Adrenal gland (tissue), 5 donors: ENCODE measurements around the gene RAI14.

Experiments used
- POLR2A ChIP-seq, 2 donors: fragments of 450-650 bp; IDR thresholded peaks; one replicate each; pipeline ENCODE4 v1.6.1; 2017; ENCODE audit warnings: antibody characterized with exemption in 2 of 2, mild to moderate bottlenecking in 2 of 2, moderate library complexity in 1 of 2
- TF ChIP-seq, protein P1 (sequence below), 6 experiments: fragments of 450-650 bp in 4 of 6; fragments of 200-600 bp in 2 of 6; sonication (generic) in 1 of 6; IDR thresholded peaks; 1 replicate in 5 of 6; 2 replicates in 1 of 6; pipeline versions ENCODE4 v1.5.1 to v1.8.0; 2016 to 2021; ENCODE audit warnings: antibody characterized with exemption in 6 of 6, mild to moderate bottlenecking in 2 of 6, moderate library complexity in 1 of 6
- donor health status: DM: no; HTN: no; CAD: no.

DNA sequence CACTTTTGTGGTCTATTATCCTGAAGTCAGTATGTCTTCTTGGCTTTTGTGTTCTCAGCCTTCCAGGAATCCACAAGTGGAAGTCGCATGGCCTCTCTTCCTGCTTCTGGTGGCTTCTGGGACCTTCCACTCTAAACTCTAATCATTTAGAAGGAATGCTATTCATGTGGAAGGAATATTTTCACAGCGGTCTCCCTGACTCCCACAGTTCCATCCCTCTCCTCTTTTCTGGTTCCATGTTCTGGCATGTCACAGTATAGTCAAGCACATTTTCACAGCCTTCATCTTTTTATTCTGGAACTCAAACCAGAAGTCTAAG, 7.3 kb upstream of the RAI14 start:
- TF ChIP-seq POLR2A (IDR thresholded peaks at IDR 0.05): no peak
- TF ChIP-seq, protein P1, sequence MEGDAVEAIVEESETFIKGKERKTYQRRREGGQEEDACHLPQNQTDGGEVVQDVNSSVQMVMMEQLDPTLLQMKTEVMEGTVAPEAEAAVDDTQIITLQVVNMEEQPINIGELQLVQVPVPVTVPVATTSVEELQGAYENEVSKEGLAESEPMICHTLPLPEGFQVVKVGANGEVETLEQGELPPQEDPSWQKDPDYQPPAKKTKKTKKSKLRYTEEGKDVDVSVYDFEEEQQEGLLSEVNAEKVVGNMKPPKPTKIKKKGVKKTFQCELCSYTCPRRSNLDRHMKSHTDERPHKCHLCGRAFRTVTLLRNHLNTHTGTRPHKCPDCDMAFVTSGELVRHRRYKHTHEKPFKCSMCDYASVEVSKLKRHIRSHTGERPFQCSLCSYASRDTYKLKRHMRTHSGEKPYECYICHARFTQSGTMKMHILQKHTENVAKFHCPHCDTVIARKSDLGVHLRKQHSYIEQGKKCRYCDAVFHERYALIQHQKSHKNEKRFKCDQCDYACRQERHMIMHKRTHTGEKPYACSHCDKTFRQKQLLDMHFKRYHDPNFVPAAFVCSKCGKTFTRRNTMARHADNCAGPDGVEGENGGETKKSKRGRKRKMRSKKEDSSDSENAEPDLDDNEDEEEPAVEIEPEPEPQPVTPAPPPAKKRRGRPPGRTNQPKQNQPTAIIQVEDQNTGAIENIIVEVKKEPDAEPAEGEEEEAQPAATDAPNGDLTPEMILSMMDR (IDR thresholded peaks at IDR 0.05): no peak
